ENCODE results near the gene LRRC36.

DNA sequence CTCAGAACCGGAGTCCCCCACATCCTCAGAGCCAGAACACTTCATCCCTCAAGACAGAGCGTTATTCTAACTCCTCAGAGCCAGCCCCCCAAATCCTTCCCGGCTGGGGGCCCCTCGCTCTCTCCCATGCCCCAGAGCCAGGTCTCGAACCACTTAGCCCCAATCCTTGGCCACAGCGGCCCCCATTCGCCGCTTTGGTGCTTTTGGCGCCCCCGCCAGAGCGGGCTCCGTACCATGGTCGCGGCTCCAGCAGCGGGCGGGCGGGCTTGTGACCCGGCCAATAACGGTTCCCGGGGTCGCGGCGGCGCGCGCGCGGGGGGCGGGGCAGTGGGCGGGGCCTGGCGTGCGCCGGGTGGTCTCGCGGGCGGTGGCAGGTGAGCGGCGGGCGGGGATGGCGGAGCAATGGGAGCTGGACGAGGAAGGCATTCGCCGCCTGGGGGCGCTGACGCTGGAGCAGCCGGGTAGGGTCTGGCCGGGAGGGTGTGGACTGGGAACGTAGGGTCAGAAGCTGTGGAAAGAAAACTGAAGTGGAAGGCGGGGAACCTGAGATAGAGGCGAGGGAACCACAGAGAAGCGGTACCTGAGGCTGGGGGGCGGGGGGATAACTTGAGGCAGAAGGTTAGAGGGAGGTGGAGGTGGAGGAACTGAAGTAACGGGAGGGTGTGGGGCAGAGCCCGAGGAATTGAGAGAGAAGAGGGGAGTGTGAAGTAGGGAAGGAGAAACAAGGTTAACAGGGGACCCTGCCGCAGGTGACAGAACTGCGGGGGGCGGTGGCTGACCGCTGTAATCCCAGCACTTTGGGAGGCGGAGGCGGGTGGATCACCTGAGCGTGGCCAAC lies at the start of gene LRRC36, which contains the start of gene KCTD19:
- TF ChIP-seq POLR2A (IDR thresholded peaks at IDR 0.05) = no peak
- TF ChIP-seq, protein P1, sequence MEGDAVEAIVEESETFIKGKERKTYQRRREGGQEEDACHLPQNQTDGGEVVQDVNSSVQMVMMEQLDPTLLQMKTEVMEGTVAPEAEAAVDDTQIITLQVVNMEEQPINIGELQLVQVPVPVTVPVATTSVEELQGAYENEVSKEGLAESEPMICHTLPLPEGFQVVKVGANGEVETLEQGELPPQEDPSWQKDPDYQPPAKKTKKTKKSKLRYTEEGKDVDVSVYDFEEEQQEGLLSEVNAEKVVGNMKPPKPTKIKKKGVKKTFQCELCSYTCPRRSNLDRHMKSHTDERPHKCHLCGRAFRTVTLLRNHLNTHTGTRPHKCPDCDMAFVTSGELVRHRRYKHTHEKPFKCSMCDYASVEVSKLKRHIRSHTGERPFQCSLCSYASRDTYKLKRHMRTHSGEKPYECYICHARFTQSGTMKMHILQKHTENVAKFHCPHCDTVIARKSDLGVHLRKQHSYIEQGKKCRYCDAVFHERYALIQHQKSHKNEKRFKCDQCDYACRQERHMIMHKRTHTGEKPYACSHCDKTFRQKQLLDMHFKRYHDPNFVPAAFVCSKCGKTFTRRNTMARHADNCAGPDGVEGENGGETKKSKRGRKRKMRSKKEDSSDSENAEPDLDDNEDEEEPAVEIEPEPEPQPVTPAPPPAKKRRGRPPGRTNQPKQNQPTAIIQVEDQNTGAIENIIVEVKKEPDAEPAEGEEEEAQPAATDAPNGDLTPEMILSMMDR (IDR thresholded peaks at IDR 0.05 in 4 of 5, conservative IDR thresholded peaks at IDR 0.05 in 1 of 5) = peak; percentile 7 to 48 (median 25)
